Astrocyte (in vitro differentiated cells and primary cell): ENCODE measurements around the gene RCOR1. TPM values are rescaled to one million over a fixed set of nuclear protein-coding genes. Genes with fewer than 3 reads are reported as not detected.

Experiments
- DNase-seq: peaks from one replicate; pipeline ENCODE4 v3.0.0-alpha.2; 2010; ENCODE audit warnings: low read depth
- FAIRE-seq: peaks from 2 replicates; lab custom pipeline; 2011; peaks lifted over from hg19 to GRCh38; lab: Jason Lieb, UNC
- H2AFZ ChIP-seq: 2 replicates; pipeline ENCODE4 v1.6.0; 2012; ENCODE audit warnings: low read depth, low read length, inconsistent platforms
- H3K27ac ChIP-seq: 2 replicates; pipeline ENCODE4 v1.5.1; 2011; ENCODE audit warnings: low read depth, low read length, inconsistent platforms
- H3K27me3 ChIP-seq: 2 replicates; pipeline ENCODE4 v1.6.0; 2011; ENCODE audit warnings: low read length, inconsistent platforms; ENCODE audit not compliant: insufficient read depth
- H3K36me3 ChIP-seq: 2 replicates; pipeline ENCODE4 v1.5.1; 2011; ENCODE audit warnings: low read length, inconsistent platforms; ENCODE audit not compliant: insufficient read depth
- H3K4me1 ChIP-seq: 2 replicates; pipeline ENCODE4 v1.5.1; 2011; ENCODE audit warnings: low read length, inconsistent platforms; ENCODE audit not compliant: insufficient read depth
- H3K4me2 ChIP-seq: 2 replicates; pipeline ENCODE4 v1.6.0; 2012; ENCODE audit warnings: low read length, inconsistent platforms
- H3K4me3 ChIP-seq: 2 replicates; pipeline ENCODE4 v1.5.1; 2011; ENCODE audit warnings: low read depth, mild to moderate bottlenecking, low read length, inconsistent platforms; ENCODE audit not compliant: insufficient read depth
- H3K79me2 ChIP-seq: 2 replicates; pipeline ENCODE4 v1.6.0; 2012; ENCODE audit warnings: mild to moderate bottlenecking, low read length, inconsistent platforms; ENCODE audit not compliant: insufficient read depth
- H3K9ac ChIP-seq: 2 replicates; pipeline ENCODE4 v1.6.0; 2012; ENCODE audit warnings: mild to moderate bottlenecking, low read length, inconsistent platforms
- H3K9me3 ChIP-seq: 2 replicates; pipeline ENCODE4 v1.5.1; 2012; ENCODE audit warnings: low read depth, mild to moderate bottlenecking, low read length, inconsistent platforms; ENCODE audit not compliant: insufficient read depth
- H4K20me1 ChIP-seq: 2 replicates; pipeline ENCODE4 v1.6.0; 2012; ENCODE audit warnings: low read length, inconsistent platforms; ENCODE audit not compliant: insufficient read depth
- H3K27ac Mint-ChIP-seq: one replicate; pipeline ENCODE4 v1.8.0; 2021; ENCODE audit warnings: mild to moderate bottlenecking, mixed read lengths; ENCODE audit not compliant: unreplicated experiment
- H3K27me3 Mint-ChIP-seq: one replicate; pipeline ENCODE4 v1.8.0; 2021; ENCODE audit warnings: low read depth, mixed read lengths; ENCODE audit not compliant: unreplicated experiment
- H3K36me3 Mint-ChIP-seq: one replicate; pipeline ENCODE4 v1.8.0; 2021; ENCODE audit warnings: low read depth, mixed read lengths; ENCODE audit not compliant: unreplicated experiment
- H3K4me1 Mint-ChIP-seq: one replicate; pipeline ENCODE4 v1.8.0; 2021; ENCODE audit warnings: low read depth, mixed read lengths; ENCODE audit not compliant: unreplicated experiment
- H3K4me3 Mint-ChIP-seq: one replicate; pipeline ENCODE4 v1.8.0; 2021; ENCODE audit warnings: mild to moderate bottlenecking, moderate library complexity, mixed read lengths; ENCODE audit not compliant: unreplicated experiment
- H3K9me3 Mint-ChIP-seq: one replicate; pipeline ENCODE4 v1.8.0; 2021; ENCODE audit warnings: mild to moderate bottlenecking, mixed read lengths; ENCODE audit not compliant: unreplicated experiment
- CTCF ChIP-seq: IDR thresholded peaks from 2 replicates; pipeline ENCODE4 v1.5.1; 2011; ENCODE audit warnings: low read depth, mild to moderate bottlenecking, inconsistent platforms, low read length, moderate library complexity; ENCODE audit not compliant: insufficient read depth
- EZH2 ChIP-seq: IDR thresholded peaks from 2 replicates; pipeline ENCODE4 v1.6.1; 2012; ENCODE audit warnings: mild to moderate bottlenecking, low read length, inconsistent platforms; ENCODE audit not compliant: insufficient read depth
- total RNA-seq: library from RNA; stranded (reverse); gene quantifications from 2 replicates; pipeline ENCODE4 v1.2.1, GENCODE V29; 2021

RCOR1 gene
- total RNA-seq, 1 donor from 2014 or later: 31.0 TPM

- Histone ChIP-seq H3K9ac (no peak overlapping the region), H3K9me3 (no peaks in the 10 kb centered on the region), H3K27me3 (no peaks in the 10 kb centered on the region), H3K4me1 (no peaks in the 10 kb centered on the region), H3K36me3 (peaks cover 39% of the 10 kb centered on the region), H3K79me2 (peaks cover 3% of the 10 kb centered on the region), H3K4me3 (no peak overlapping the region), H3K27ac (no peak overlapping the region), H3K4me2 (no peak overlapping the region), H2AFZ (no peak overlapping the region), H4K20me1 (peaks cover 12% of the 10 kb centered on the region)
- DNase-seq (no peak), FAIRE-seq (no peak)
- Mint-ChIP-seq H3K27ac (no peak overlapping the region), H3K4me1 (peaks cover under 1% of the 10 kb centered on the region), H3K36me3 (peaks cover 26% of the 10 kb centered on the region), H3K4me3 (no peak overlapping the region), H3K9me3 (no peaks in the 10 kb centered on the region), H3K27me3 (no peaks in the 10 kb centered on the region)
- TF ChIP-seq CTCF (no peak), EZH2 (no peak)
Observed at GRCh38 chr14:102722646-102723045, 130.2 kb downstream of the RCOR1 start.

- Histone ChIP-seq H3K27ac (no peak overlapping the region), H3K4me2 (no peak overlapping the region), H2AFZ (no peak overlapping the region), H3K79me2 (peaks cover 3% of the 10 kb centered on the region), H3K9ac (no peak overlapping the region), H3K9me3 (no peaks in the 10 kb centered on the region), H3K27me3 (no peaks in the 10 kb centered on the region), H3K4me1 (no peaks in the 10 kb centered on the region), H4K20me1 (peaks cover 12% of the 10 kb centered on the region), H3K4me3 (no peak overlapping the region), H3K36me3 (peaks cover 45% of the 10 kb centered on the region)
- TF ChIP-seq EZH2: no peak
- no peak for TF ChIP-seq CTCF
- H3K4me3 Mint-ChIP-seq: no peak overlapping the region
- no peaks in the 10 kb centered on the region for H3K27me3 Mint-ChIP-seq
- DNase-seq: no peak
- no peaks in the 10 kb centered on the region for H3K4me1 Mint-ChIP-seq
- H3K36me3 Mint-ChIP-seq: peaks cover 30% of the 10 kb centered on the region
- no peak overlapping the region for H3K27ac Mint-ChIP-seq
- FAIRE-seq: no peak
- no peaks in the 10 kb centered on the region for H3K9me3 Mint-ChIP-seq
Observed at GRCh38 chr14:102723650-102724049, 131.2 kb downstream of the RCOR1 start.

GRCh38 chr14:102726191-102726949 is 133.9 kb downstream of the RCOR1 start:
- Histone ChIP-seq H3K79me2 (no peaks in the 10 kb centered on the region), H3K4me2 (no peak overlapping the region), H3K9ac (no peak overlapping the region), H3K27me3 (no peaks in the 10 kb centered on the region), H3K4me1 (no peaks in the 10 kb centered on the region), H2AFZ (no peak overlapping the region), H3K4me3 (no peak overlapping the region), H3K36me3 (peaks cover 45% of the 10 kb centered on the region), H3K9me3 (no peaks in the 10 kb centered on the region), H4K20me1 (peaks cover 28% of the 10 kb centered on the region), H3K27ac (no peak overlapping the region)
- TF ChIP-seq EZH2 (no peak), CTCF (no peak)
- no peaks in the 10 kb centered on the region for H3K27me3 Mint-ChIP-seq
- no peak overlapping the region for H3K4me3 Mint-ChIP-seq
- no peaks in the 10 kb centered on the region for H3K9me3 Mint-ChIP-seq
- H3K4me1 Mint-ChIP-seq: no peaks in the 10 kb centered on the region
- DNase-seq (no peak), FAIRE-seq (no peak)
- peaks cover 37% of the 10 kb centered on the region for H3K36me3 Mint-ChIP-seq
- H3K27ac Mint-ChIP-seq: peak overlapping the region; percentile 34
